COLO668 (cell line): ENCODE measurements around the gene SDR42E2.
"Not testable (repeated sequence)": the region's sequence is repeated elsewhere in the genome, so short reads cannot be mapped to it uniquely, and the experiment has no call there.

Experiments used
- DNase-seq: peaks from one replicate; lab custom pipeline; 2025; ENCODE audit not compliant: unreplicated experiment; lab: John Stamatoyannopoulos, UW

Gene SDR42E2

DNA sequence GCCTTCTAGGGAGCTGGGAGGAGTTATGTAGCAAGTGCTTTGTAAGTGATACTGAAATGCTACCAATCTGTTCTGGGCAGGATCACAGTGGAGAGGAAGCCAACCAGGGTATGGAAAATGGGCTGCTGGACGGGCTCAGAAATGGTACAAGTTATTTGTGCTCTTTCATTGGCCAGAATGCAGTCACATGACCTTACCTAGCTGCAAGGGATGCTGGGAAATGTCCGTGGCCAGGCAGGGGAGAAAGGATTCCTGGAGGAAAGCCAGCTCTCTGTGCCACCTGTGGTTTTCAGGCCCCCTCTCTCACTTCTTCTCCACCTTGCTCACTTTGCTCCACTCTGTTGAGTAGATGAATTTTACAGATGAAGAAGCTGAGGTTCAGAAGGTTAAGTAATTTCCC lies 48.5 kb downstream of the SDR42E2 start:
- no peak for DNase-seq

DNA sequence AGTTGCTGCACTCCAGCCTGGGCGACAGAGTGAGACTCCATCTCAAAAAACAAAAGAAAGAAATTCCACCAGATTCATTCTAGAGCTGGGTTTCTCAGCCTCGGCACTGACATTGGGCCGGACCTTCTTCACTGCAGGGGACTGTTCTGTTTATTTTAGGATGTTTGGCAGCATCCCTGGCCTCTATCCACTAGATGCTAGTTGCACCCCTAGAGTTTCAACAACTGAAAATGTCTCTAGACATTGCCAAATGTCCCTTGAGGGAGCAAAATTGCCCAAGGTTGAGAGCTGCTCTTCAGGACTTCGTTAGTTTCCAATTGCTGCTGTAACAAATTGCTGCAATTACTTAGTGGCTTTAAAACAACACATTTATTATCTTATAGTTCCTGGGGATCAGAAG lies 50.9 kb downstream of the SDR42E2 start:
- DNase-seq = no peak

DNA sequence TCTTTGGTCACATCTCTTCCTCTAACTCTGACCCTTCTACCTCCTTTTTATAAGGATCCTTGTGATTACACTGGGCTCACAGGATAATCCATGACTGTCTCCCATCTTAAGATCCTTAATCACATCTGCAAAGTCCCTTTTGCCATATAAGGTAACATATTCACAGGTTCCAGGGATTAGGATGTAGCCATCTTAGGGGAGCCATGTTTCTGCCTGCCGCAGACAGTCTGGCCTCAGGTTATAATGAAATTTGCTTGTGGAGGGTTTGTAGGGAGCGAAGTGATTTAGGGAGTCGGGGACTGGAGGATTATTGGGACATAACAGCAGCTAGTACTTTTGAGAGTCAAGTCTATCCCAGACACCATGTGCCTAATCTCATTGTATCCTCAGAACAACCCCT lies 51.5 kb downstream of the SDR42E2 start:
- DNase-seq = no peak

DNA sequence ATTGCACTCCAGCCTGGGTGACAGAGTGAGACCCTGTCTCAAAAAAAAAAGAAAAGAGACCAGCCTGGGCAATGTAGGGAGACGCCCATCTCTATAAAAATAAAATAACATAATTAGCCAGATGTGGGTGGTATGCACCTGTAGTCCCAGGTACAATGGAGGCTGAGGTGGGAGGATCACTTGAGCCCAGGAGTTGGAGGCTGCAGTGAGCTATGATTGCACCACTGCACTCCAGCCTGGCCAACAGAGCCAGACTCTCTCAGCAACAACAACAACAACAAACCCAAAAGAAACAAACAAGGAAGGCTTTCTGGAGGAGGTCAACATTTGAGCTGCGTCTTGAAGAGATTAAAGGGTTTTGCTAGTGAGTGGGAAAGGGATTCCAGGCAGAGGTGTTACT lies 52.1 kb downstream of the SDR42E2 start:
- no peak for DNase-seq

DNA sequence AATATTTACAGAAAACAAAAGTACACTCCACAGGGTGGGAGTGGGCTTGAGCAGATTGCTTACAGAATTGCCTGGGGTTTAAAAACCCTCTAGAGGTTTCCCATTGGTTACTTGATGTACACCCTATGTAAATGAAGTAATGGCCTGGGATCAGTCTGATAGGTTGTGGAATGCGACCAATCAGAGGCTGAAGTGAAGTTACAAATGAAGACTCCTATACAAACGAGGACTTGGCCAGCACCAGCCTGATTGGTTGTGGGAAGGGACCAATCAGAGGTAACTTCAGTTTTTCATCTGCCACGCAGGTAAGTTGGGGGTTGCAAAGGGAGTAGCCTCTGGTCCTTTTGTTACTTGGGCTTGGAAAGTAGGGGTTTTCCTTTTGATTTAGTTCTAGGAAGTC lies 52.6 kb downstream of the SDR42E2 start:
- no peak for DNase-seq

DNA sequence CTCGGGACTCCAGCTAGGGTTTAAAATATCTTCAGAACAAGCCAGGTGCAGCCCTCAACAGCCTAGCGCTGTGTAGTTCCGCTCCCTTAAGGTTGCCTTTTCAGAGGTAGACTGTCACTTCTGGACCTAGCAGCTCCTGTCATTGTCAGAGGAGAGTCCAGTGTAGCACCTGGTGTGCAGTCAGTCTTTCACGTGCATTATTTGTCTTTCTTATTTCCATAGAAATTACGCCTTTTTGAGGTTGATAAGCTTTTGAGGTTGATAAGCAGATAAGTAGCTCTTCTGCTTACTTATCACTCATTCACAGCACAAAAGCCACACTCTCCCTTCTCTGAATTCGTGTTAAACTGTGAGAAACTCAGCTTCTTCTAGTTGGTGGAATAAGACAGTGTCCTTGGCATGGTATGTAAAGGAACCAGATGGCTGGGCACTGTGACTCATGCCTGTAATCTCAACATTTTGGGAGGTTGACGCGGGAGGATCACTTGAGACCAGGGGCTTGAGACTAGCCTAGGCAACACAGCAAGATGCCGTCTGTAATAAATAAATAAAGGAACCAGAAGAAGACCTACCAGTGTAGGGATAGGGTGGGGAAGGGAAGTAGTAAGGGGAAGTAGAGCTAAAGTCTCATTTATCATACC lies 54.0 kb downstream of the SDR42E2 start:
- DNase-seq = no peak

DNA sequence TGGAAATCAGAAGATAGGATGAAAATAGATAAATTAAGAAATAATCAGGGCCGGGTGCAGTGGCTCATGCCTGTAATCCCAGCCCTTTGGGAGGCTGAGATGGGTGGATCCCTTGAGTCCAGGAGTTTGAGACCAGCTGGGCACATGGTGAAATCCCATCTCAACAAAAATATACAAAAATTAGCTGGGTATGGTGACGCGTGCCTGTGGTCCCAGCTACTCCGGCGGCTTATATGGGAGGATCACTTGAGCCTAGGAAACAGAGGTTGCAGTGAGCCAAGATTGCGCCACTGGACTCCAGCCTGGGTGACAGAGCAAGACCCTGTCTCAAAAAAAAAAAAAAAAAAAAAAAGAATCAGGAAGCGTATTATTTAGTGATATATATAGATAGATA lies 54.5 kb downstream of the SDR42E2 start:
- not testable (repeated sequence) for DNase-seq

DNA sequence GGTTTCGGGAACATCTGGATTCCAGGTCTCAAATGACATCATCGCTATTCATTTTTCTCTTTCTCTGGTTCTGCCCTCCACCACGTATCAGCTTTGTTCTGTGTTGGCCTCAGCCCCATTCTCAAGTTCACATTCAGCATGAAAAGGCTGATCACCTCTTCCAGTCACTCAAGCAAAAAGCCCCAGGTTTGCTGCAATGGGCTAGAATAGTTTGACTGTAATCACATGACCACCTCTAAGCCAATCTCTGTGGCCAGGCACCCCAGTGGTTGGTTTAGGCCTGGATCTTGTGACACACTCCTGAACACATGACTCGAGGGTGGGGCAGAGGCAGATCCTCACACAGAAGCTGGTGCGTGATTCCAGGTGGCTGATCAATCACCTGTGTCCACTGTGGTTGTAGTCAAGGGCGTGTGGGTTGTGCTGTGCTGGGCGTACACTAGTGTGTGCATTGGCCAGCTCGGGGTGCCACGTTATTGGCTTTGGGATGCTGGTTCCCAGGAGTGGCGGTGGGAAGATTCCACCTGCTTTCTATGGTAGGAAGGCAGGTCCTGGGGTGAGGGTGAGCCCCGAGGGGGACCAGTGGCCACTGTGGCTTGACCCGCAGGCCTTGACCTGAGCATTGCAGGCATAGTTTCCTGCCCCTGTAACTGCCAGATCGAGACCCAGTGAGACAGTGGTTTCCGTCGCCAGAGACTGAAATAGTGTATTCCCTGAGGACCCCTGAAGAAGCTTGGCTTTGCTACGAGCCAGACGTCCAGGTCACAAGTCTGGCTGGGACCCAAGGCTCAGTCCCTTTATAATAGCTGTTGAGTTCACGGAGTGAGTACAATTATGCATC lies 55.8 kb downstream of the SDR42E2 start:
- DNase-seq = peak; percentile 24

DNA sequence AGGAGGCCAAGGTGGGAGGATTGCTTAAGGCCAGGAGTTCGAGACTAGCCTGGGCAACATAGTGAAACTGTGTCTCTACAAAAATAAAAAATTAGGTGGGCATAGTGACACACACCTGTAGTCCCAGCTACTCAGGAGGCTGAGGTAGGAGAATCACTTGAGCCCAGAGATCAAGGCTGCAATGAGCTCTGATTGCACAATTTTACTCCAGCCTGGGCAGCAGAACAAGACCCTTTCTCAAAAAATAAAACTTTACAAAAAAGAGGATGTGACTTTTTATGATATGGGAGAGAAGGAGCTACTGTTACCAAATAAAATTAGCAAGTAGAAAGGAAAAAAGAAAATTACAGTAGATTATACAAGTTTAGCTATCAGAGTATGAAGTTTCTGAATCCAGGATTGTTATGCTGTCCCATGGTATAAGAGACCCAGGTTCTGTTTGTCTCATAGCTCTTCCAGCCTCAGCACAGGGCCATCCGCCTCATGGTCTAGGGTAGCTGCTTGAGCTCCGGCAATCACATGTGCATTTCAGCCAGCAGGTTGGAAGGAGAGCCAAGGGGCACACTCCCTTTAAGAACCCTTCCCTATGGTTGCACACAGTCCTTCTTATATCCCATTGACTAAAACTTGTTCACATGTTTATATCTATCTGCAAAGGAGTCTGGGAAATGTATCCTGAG lies 57.2 kb downstream of the SDR42E2 start:
- DNase-seq = no peak

DNA sequence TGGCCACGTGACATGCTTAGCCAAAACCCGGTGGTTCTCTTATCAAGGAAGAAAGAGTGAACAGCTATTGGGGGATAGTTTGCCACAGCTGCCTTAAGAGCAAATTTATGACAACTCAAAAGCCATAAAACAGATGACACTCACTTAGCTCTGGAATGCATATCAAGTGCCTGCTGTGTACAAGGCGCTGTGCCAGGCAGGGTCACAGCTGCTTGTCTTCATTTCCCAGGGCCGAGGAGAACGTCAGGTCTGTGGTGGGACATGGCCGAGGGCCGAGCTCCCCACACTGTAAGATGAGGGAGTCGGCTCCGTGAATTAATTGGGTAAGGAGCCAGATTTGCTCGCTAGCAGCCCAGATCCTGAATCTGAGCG lies 57.7 kb downstream of the SDR42E2 start:
- no peak for DNase-seq

DNA sequence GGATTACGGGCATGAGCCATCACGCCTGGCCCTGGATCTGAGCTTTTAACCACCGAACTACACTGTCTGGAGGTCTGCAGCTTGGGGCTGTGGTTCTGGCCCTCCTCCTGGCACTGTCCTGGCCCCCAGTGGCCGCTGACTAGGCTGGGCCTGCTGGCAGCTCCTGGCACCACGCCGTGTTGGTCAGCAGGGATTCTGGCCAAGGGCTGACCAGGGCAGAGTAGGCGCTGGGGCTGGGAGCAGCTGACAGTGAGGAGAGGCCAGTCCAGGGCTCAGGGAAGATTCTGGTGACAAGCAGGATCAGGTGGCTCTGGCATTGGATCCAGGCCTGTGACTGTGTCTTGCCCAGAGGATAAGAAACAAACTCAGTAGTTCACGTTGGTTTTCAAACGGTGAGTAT lies 58.4 kb downstream of the SDR42E2 start:
- DNase-seq = no peak

DNA sequence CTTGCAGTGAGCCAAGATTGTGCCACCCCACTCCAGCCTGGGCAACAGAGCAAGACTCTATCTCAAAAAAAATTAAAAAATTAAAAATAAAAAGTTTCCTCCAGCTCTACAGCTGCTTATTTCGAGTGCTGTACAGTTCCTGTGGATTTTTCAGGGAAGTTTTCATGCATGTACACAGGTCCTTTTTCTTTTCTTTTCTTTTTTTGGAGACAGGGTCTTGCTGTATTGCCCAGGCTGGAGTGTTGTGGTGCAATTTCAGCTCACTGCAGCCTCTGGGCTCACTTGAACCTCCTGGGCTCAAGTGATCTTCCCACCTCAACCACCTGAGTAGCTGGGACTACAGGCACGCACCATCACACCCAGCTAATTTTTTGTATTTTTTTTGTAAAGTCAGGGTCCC lies 59.7 kb downstream of the SDR42E2 start:
- no peak for DNase-seq

DNA sequence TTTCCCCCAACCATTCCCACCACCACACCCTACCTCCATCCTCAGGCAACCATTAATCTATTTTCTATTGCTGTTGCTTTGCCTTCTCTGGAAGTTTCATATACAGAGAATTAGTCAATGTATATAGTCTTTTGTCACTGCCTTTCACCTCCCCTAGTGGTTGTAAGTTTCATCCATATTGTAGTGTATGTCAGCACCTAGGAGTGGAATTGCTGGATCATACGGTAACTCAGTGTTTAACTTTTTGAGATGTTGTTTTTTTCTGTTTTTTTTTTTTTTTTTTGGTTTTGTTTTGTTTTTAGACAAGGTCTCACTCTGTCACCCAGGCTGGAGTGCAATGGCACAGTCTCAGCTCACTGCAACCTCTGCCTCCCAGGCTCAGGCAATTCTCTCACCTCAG lies 60.7 kb downstream of the SDR42E2 start:
- no peak for DNase-seq

DNA sequence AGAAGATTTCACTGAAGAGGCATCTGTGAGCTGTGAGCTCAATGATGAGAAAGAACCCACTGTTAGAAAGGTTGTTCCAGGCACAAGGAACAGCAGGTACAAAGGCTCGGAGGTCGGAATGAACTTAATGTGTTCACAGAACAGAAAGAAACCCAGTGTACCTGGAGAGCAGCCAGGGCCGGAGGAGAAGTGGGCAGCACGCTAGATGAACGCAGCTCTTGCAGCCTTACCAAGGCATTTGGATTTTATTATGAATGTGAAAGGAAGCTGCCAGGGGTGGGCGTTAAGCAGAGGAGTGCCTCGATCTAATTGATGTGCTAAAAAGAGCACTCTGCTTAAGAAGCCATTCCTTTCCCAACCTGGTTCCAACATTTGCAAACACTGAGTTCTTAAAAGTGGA lies 62.8 kb downstream of the SDR42E2 start:
- DNase-seq = no peak

DNA sequence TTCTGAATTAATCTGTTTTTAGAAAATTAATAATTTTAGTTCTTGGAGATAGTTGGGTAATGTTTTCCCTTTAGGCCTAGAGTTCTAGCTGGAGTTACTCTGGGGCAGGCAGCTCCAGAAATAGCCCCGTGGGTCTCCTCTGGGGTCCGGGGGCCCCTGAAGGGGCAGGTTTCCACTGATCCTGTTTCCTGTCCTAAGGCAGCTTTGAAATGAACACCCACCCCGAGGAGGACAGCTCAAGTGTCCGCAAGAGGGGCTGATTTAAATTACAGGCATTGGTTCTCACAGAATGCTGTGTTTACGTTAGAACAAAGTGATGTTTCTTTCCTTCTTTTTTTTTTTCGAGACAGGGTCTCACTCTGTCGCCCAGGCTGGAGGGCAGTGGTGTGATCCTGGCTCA lies 67.6 kb downstream of the SDR42E2 start:
- no peak for DNase-seq

DNA sequence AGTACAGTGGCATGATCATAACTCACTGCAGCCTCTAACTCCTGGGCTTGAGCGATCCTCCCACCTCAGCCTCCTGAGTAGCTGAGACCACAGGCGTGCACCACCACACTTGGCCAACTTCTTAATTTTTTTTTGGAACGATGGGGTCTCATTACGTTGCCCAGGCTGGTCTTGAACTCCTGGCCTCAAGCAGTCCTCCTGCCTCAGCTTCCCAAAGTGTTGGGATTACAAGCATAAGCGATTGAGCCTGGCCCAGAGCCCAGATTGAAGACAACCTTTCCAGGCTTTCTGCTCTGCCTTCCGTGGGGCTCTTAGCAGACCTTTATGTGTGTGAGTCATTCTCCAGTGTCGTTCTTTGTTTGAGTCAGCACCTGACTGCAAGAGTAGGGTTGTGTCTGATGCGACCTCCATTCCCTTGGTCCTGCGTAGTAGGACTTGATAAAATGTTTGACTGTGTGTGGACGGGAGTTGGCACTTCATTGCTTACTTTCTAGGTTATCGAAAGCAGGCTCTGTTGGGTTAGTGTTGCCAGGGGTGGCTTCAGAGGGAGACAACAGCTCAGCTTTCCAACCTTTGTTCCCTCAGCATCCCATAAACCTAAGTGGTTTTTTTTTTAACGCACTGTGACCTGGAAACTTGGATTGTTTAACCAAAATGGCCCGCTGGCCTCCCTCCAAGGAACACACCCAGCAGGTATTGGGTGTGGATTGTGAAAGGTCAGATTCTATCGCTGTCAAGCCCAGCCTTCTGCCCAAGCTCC lies 70.2 kb downstream of the SDR42E2 start:
- DNase-seq = no peak

DNA sequence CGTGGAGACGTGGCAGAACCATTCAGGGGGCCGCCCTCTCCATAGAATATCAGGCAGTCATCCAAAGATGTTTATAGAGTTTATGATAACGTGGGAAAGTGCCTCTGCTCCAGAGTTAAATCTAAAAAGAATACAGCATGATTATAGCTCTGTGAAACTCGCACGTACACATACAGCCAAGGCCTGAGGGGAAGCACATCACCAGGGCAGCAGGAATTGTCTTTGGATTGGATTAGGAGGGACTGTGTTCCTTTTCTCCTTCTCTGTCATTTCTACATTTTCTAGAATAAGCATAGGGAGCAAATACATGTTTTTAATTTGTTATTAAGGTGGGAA lies 70.7 kb downstream of the SDR42E2 start:
- DNase-seq = no peak

DNA sequence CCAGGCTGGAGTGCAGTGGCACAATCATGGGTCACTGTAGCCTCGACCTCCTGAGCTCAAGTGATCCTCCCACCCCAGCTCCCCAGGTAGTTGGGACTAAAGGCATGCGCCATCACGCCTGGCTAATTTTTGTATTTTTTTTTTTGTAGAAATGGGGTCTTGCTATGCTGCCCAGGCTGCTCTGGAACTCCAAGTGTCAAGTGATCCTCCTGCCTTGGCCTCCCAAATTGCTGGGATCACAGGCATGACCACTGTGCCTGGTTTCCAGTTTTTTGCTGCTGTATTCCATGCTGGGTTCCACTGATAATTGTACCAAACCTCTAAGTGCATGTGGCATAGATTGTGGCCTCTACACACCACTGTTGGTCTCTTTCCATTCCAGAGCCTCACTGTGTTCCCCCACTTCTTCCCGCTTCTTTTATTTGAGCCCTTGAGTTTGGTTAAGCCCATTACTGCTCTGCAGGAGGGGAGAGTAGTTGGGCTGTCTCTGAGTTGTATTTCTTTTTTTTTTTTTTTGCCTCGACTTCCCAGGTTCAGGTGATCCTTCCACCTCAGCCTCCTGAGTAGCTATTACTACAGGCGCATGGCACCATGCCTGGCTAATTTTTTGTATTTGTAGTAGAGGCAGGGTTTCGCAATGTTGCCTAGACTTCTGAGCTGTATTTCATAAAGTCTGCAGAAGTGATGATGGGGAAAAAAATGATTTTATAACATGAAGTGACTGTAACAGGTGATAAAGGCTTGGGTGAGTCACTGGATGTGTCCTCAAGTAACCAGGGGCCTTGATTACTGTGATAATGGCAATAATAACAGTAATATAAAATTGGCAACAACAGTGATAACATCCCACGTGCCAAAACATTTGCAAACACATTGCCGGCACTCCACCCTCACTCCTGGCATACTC lies 73.8 kb downstream of the SDR42E2 start:
- no peak for DNase-seq

DNA sequence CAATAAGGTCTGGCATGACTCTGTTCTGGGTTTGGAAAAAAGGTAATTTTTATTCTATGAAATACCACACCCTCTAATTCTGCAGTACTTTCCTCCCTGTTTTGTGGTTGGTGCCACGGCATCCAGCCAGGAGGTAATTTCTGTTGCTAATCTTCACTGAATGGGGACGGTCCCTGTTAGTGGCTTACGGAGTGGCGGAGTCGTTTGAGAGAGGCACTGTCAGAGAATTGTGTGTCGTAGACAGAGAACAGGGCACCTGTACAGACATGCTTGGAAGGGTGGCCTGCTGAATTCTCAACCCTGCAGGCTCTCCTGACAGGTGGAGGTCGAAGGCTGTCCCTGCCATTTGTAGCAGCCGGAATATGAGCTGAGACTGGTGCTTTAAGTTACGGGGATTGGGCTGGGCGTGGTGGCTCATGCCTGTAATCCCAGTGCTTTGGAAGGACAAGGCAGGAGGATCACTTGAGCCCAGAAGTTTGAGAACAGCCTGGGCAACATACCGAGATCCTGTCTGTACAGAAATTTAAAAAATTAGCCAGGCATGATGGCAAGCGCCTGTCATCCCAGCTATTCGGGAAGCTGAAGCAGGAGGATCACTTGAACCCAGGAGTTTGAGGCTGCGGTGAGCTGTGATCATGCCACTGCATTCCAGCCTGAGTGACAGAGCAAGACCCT lies 77.0 kb downstream of the SDR42E2 start:
- no peak for DNase-seq
